Raji (cell line): ENCODE results near the gene ME3.

Experiments used
- POLR2A ChIP-seq: IDR thresholded peaks from 2 replicates; pipeline ENCODE4 v1.6.1; 2011; ENCODE audit warnings: low read depth, low read length, control low read depth; ENCODE audit not compliant: insufficient read depth

ME3 gene

GRCh38 chr11:86676533-86677154, 4.2 kb upstream of the ME3 start:
- TF ChIP-seq POLR2A = no peak

GRCh38 chr11:86676010-86676409, 3.6 kb upstream of the ME3 start:
- TF ChIP-seq POLR2A = no peak

DNA sequence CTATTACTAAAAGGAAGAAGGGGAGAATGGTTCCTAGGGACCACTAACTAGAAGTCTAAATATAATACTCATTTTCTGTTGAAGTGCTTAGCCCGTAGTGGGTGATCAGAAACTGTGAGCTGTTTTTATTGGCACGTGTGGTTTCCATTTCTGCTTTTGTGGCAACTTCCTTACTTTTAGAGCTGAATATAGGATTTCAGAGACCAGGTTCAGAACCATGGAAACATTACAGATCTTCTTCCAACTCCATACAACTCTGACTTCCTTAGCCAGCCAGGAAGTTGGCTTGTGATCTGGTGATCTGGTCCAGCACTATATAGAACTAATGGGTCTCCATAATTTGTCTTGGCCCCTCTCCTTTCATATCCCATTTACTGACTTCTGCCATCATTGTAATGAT, 2.6 kb upstream of the ME3 start:
- no peak for TF ChIP-seq POLR2A

DNA sequence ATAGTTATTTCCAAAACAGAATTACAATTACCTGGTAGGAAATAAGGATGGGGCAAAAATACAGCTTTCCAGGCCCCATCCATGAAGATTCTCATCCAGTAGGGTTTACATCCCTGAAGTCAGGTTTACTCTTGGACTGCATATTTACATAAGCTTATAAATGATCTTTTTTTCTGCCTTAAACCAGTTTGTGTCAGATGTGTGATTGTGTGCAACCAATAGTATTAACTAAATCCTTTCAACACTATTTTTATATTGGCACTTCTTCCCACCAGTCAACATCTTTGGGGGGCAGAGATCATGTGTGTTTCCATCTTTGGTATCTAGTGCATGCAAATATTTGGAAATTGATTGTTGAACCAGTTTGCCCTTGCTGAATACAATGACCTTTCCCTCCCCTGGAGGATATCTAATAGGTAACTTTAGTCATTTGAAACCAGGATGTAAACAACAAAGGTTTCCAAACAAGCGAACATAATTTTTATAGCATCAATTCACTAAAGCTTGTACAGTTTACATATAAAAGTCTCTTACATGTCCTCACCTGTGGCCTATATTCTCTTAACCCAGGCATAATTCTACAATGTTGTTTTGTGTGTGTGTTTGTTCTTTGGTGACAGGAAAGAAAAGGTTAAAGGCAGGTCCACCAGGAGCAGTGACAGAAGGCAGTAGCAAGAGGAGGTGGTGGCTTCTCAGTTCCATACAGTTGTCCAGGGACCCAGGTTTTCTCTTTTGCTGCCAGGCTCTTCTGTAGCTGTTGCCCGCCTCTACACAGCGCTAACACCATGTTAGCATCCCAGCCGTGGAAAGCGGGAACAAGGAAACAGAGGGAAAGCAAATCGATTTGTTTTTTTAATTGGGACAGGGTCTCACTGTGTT, 1.7 kb upstream of the ME3 start:
- no peak for TF ChIP-seq POLR2A

GRCh38 chr11:86673055-86673843, 833 bp upstream of the ME3 start:
- no peak for TF ChIP-seq POLR2A

DNA sequence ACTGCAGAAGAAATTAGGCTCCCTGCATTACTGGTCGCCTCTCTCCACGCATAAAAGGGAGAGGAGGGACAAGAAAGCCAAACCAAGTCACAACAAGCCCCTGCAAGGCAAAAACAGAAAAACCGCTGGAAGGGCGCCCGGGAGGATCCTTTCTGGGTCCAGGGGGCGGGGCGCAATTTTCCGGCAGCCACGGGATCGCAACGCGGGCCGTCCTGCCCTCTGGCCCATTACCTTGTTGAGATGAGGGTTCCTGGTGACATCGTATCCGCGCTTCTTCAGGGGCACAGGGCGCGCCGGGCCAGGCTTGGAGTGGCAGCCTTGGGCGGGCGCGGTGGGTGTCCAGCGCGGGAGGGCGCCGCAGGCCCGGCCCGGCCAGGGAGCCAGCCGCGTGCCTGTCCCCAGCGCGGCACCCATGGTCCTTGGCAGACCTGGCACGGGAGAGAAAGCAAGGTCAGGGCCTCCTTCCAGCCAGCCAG, 847 bp downstream of the ME3 start:
- TF ChIP-seq POLR2A = no peak

DNA sequence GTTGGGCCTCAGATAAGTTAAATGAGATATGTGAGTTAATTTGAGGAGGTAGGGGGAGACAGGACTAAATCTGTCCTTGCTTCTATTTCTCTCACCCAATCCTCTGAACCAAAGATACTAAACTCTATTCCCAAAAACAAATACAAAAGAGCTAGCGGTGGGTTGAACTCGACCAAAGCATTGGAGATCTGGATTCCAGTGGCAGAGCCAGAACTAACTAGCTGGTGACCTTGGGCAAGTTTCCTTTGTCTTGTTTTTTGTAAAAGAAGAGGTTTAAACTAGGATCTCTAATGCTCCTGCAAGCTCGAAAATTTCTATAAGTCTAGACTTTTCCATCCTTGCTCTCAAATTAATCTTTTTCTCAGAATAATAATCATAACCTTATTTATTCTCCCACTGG, 1.5 kb downstream of the ME3 start:
- TF ChIP-seq POLR2A = no peak

DNA sequence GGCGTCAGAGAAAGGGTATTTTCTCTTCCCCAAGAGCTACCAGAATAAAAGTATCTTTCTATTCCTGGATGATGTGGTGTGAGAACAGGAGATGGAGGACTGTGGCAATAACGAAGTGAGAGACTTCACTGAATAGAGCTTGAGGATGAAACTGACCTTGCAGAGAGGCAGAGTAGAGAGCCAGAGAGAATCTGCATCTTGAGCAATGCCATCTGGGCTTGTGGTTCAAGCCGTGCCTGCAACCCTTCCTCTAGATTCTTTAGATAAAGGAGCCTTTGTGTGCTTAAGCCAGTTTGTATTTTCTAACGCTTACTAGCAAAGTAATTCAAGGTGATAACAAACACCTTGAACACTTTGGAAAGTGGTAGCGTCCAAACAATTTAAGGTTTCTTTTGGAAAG, 2.2 kb downstream of the ME3 start:
- TF ChIP-seq POLR2A = no peak

DNA sequence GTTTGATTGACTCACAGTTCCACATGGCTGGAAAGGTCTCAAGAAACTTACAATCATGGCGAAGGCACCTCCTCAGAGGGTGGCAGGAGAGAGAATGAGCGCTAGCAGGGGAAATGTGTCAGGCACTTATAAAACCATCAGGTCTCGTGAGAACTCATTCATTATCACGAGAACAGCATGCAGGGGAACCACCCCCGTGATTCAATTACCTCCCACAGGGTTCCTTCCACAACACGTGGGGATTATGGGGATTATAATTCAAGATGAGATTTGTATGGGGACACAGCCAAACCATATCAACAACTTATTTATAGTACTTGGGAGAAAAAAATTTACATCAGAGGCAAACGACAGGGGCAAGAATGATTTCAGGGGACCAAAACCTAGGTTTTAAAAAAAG, 3.0 kb downstream of the ME3 start:
- TF ChIP-seq POLR2A = no peak

- TF ChIP-seq POLR2A = no peak
Observed at GRCh38 chr11:86668929-86669328, 3.5 kb downstream of the ME3 start.

DNA sequence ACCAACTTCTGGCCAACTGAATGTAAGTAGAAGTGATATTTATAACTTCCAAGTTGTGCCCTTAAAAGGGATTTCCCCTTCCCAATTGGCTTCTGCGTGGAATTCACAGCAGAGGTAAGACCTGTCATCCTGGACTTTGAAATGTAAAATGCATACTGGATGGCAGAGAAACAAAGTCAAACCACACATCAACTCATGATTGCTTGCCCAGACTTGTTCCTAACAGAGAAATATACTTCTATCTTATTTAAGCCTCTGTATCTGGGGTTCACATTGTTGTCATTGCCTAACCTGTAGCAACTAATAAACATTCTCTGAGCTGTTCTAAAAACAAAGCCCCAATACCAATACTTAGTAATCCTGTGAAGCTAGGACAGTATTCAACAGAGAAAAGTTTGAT, 6.2 kb downstream of the ME3 start:
- no peak for TF ChIP-seq POLR2A

DNA sequence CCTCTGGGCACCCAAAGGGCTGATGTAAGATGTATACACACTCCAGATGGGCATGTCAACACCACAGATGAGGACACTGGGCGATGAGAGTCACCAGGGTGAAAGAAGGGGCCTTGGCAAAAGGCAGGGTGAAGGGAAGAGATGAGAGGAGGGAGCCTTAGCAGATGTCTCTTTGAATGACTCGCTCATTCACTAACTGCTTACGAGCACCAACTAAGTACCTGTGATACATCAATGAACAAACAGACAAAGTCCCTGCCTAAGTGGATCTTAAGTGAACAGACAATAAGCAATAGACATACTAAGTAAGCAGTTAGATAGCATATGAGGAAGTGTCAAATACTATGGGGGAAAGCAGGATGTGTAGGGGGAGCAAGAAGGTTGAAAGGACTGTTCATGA, 7.5 kb downstream of the ME3 start:
- TF ChIP-seq POLR2A = no peak

- no peak for TF ChIP-seq POLR2A
Observed at GRCh38 chr11:86663761-86664160, 8.7 kb downstream of the ME3 start.

- no peak for TF ChIP-seq POLR2A
Observed at GRCh38 chr11:86663291-86663690, 9.1 kb downstream of the ME3 start.

- TF ChIP-seq POLR2A = no peak
Observed at GRCh38 chr11:86660736-86661135, 11.7 kb downstream of the ME3 start.

DNA sequence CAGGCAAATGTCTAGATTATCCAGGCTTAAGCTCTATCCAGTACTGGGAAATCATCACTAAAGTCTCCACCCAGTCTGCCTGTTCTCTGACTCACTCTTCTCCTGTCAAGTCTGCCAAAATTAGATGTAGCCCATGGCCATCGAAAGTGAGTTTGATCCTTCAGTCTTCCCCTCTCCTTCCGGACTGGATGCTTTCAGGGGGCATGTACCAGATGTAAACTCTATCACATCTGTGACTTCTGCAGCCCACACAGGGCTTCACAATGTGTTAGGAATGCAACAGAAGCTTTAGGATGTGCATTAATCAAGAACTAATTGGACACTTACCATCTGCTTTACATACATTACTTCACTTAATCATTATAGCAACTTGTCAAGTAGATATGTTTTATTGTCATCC, 12.3 kb downstream of the ME3 start:
- TF ChIP-seq POLR2A = no peak
